Aorta (tissue), 5 donors: ENCODE measurements around the gene CCR5AS.
"Not testable (repeated sequence)": the region's sequence is repeated elsewhere in the genome, so short reads cannot be mapped to it uniquely, and the experiment has no call there.

Experiments used
- ATAC-seq: fragments of 200-7000 bp; cut with Tn5 transposase; one replicate; pipeline ENCODE4 v1.9.1; 2022; ENCODE audit warnings: moderate library complexity; ENCODE audit not compliant: low FRiP score
- DNase-seq, 2 donors: peaks; one replicate each; pipeline ENCODE4 v3.0.0-alpha.2; 2020
- H3K27ac ChIP-seq, 2 donors: one replicate each; pipeline ENCODE4 v1.5.1; 2013; ENCODE audit warnings: low read length in 2 of 2, mild to moderate bottlenecking in 2 of 2, moderate library complexity in 2 of 2, control low read depth in 1 of 2, inconsistent platforms in 1 of 2, low read depth in 1 of 2
- H3K27me3 ChIP-seq, 2 donors: one replicate each; pipeline ENCODE4 v1.6.1; 2013; ENCODE audit warnings: control low read depth in 1 of 2, low read length in 1 of 2, mild to moderate bottlenecking in 1 of 2, moderate library complexity in 1 of 2; ENCODE audit not compliant: insufficient read depth in 2 of 2, control insufficient read depth in 1 of 2
- H3K36me3 ChIP-seq, 2 donors: one replicate each; pipeline ENCODE4 v1.6.1; 2013; ENCODE audit warnings: control low read depth in 1 of 2, low read length in 1 of 2, mild to moderate bottlenecking in 1 of 2; ENCODE audit not compliant: insufficient read depth in 2 of 2, control insufficient read depth in 1 of 2
- H3K4me1 ChIP-seq, 2 donors: one replicate each; pipeline ENCODE4 v1.6.1; 2013; ENCODE audit warnings: low read length in 2 of 2, control low read depth in 1 of 2, mild to moderate bottlenecking in 1 of 2, moderate library complexity in 1 of 2; ENCODE audit not compliant: insufficient read depth in 2 of 2, control insufficient read depth in 1 of 2
- H3K4me3 ChIP-seq, 2 donors: one replicate each; pipeline ENCODE4 v1.5.1; 2013; ENCODE audit warnings: low read length in 2 of 2, control low read depth in 1 of 2, mild to moderate bottlenecking in 1 of 2
- H3K9me3 ChIP-seq: one replicate; pipeline ENCODE4 v1.6.1; 2013; ENCODE audit warnings: mild to moderate bottlenecking, low read length; ENCODE audit not compliant: control insufficient read depth
- WGBS, 2 donors: extraction: QIAGEN DNeasy Blood & Tissue Kit; methylation state at CpG; one replicate each; pipeline ENCODE4 v1.1.7; 2013; 5-methylcytosine and 5-hydroxymethylcytosine counted together
- intact Hi-C, 2 donors: fragments of 100-400 bp; cut with DNase I; formaldehyde crosslinking; loops; one replicate each; pipeline versions ENCODE4 v1.14.2 to v1.15.0; 2022
- donor health status: healthy with polysubstance abuse.
- donor health status: Bipolar disorder and iron deficiency.
- donor health status: DM: no; HTN: no; CAD: no.
- donor health status: DM: no; HTN: no; CAD: no.
- donor health status: DM: yes; HTN: yes; CAD: no.

The CCR5AS gene

GRCh38 chr3:46393011-46393410, 13.9 kb downstream of the CCR5AS start:
- DNase-seq (no peak), ATAC-seq (no peak)
- Histone ChIP-seq H3K27ac (no peak overlapping the region), H3K4me3 (no peak overlapping the region), H3K27me3 (peaks cover 0 to 2% of the 10 kb centered on the region in 2 donors), H3K9me3 (no peaks in the 10 kb centered on the region), H3K4me1 (no peaks in the 10 kb centered on the region), H3K36me3 (no peaks in the 10 kb centered on the region)
- intact Hi-C loops = no loop called here
- 82 to 83% methylated on average over 2 of the region's 2 CpGs for WGBS, 2 donors

DNA sequence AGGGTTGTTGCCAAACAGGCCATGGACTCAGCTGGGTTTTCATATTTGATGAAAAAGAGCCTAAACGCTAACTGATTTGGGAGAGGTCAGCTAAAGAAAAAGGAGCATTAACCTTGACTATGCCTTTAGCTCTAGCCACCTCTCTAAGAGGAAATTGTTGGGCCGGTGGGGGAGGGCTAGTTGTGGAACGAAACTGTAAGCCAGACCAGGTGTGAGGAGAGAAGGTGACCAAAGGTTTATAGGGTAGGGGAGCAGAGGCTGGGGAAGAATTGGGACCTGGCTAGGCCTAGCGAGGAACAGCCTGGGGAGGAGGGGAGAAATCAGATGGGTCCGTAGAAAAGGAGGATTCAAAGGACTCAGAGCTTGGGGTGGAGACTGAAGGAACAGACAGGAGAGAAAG, 15.3 kb downstream of the CCR5AS start:
- H3K27me3 ChIP-seq, H3K4me1 ChIP-seq, DNase-seq, intact Hi-C loops, H3K4me3 ChIP-seq, ATAC-seq, H3K27ac ChIP-seq, H3K9me3 ChIP-seq, H3K36me3 ChIP-seq: not testable (repeated sequence)
- 88 to 91% methylated on average over 5 of the region's 5 CpGs for WGBS, 2 donors

- intact Hi-C loops = no loop called here
- Histone ChIP-seq H3K36me3 (no peaks in the 10 kb centered on the region), H3K9me3 (peaks cover 3% of the 10 kb centered on the region), H3K4me1 (no peaks in the 10 kb centered on the region), H3K27ac (no peak overlapping the region), H3K4me3 (no peak overlapping the region), H3K27me3 (peaks cover 0 to 3% of the 10 kb centered on the region in 2 donors)
- ATAC-seq (no peak), DNase-seq (no peak)
- WGBS, 2 donors = 77 to 80% methylated on average over 6 of the region's 6 CpGs
These were observed 17.6 kb downstream of the CCR5AS start for GRCh38 chr3:46389306-46389705.

DNA sequence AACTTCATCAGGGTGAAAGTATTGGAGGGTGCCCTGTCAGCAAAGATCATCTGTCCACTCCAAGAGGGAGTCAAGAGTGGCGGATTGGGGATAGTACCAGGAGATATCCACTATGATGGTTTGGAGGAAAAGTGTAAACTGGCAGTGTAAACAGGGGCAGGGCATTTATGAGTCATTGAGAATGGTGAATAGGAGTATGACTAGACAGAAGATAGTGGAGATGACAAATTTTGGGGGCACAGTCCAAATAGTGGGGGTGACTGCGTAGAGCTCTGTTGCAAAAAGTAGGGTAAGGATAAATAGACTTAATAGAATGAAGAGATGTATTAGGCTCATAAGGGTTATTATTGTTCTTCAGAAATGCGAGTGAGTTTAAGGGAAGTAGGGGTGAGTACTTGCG, 18.0 kb downstream of the CCR5AS start:
- H3K9me3 ChIP-seq, ATAC-seq, H3K36me3 ChIP-seq, intact Hi-C loops, H3K27ac ChIP-seq, H3K4me3 ChIP-seq, H3K4me1 ChIP-seq, DNase-seq, H3K27me3 ChIP-seq: not testable (repeated sequence)
- WGBS, 2 donors = 90 to 93% methylated on average over 4 of the region's 4 CpGs

GRCh38 chr3:46386205-46386604, 20.7 kb downstream of the CCR5AS start:
- WGBS, 2 donors = 58 to 67% methylated on average over 4 of the region's 4 CpGs
- ATAC-seq = no peak
- H3K9me3 ChIP-seq = peaks cover 3% of the 10 kb centered on the region
- no peak overlapping the region for H3K27ac ChIP-seq
- H3K36me3 ChIP-seq = no peaks in the 10 kb centered on the region
- no peaks in the 10 kb centered on the region for H3K4me1 ChIP-seq
- peaks cover 0 to 3% of the 10 kb centered on the region in 2 donors for H3K27me3 ChIP-seq
- DNase-seq = no peak
- intact Hi-C loops = no loop called here
- no peak overlapping the region for H3K4me3 ChIP-seq

- ATAC-seq (no peak), DNase-seq (no peak)
- H3K27me3 ChIP-seq = peaks cover 0 to 2% of the 10 kb centered on the region in 2 donors
- H3K4me1 ChIP-seq = no peaks in the 10 kb centered on the region
- 66 to 73% methylated on average over 5 of the region's 5 CpGs for WGBS, 2 donors
- intact Hi-C loops = no loop called here
- H3K27ac ChIP-seq = no peak overlapping the region
- no peak overlapping the region for H3K4me3 ChIP-seq
- peaks cover 3% of the 10 kb centered on the region for H3K9me3 ChIP-seq
- no peaks in the 10 kb centered on the region for H3K36me3 ChIP-seq
These were observed 22.9 kb downstream of the CCR5AS start for GRCh38 chr3:46383951-46384330.

- H3K36me3 ChIP-seq = no peaks in the 10 kb centered on the region
- DNase-seq = no peak
- H3K27me3 ChIP-seq = peaks cover 0 to 2% of the 10 kb centered on the region in 2 donors
- no peak overlapping the region for H3K27ac ChIP-seq
- H3K4me1 ChIP-seq = no peaks in the 10 kb centered on the region
- intact Hi-C loops = no loop called here
- ATAC-seq = no peak
- 70 to 76% methylated on average over 6 of the region's 6 CpGs for WGBS, 2 donors
- no peak overlapping the region for H3K4me3 ChIP-seq
- H3K9me3 ChIP-seq = peaks cover 3% of the 10 kb centered on the region
These were observed 23.5 kb downstream of the CCR5AS start for GRCh38 chr3:46383211-46383950.

DNA sequence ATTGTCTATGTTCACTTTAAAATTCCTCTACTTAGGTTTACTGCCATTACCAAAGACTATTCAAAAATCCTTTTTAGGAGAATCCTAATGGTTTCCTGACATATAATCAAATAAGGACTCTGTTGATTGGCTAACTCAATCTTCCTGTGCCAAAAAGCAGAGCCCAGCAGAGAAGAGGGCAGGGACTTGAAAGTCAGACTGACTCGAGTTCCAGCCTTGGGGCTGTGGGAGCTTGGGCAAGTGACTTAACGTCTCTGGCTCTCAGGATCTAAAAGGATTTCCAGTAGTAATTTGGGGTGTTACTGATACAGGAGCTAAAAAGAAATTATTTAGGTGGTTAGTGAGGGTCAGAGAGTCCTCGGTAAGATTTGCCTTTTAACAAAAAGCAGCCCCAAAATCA, 25.2 kb downstream of the CCR5AS start:
- DNase-seq = no peak
- Histone ChIP-seq H3K4me1 (no peaks in the 10 kb centered on the region), H3K27ac (no peak overlapping the region), H3K4me3 (no peak overlapping the region), H3K9me3 (no peaks in the 10 kb centered on the region), H3K27me3 (no peaks in the 10 kb centered on the region), H3K36me3 (no peaks in the 10 kb centered on the region)
- intact Hi-C loops = no loop called here
- 50 to 52% methylated on average over 3 of the region's 3 CpGs for WGBS, 2 donors
- ATAC-seq = no peak

DNA sequence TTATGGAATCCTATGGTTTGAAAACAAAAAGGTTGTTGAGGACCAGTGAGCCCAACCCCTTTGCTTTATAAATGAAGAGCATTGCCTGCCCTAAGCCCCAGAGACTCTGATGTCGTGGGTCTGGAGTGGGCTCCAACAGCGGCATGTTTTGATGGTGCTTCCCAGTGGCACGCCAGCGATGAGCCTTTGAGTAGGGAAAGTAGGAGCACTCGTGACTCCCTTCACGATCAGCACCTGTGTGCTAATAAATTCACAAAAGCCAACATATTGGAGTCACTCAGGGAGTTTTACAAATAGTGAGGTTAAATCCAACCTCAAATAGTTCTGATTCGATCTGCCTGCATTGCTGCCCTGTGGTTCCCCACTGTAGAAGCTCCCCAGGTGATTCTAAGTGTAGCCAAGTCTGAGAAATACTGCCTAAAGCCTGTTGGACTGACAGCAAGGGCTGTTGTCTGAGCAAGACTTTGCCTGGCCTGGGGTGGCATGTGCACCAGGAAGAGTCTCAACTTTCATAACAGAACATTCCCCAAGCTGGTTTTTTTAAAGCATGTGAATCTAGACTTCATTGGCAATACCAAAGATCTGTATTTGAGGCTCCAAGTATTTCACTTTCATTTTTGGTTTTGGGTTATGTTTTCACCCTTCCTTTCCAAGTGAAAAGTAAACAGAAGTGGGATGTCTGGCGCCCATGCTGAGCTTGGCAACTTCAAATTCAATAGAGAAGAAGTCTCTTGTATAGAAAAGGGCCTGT, 26.2 kb downstream of the CCR5AS start:
- H3K27ac ChIP-seq = no peak overlapping the region
- no peaks in the 10 kb centered on the region for H3K27me3 ChIP-seq
- H3K4me3 ChIP-seq = no peak overlapping the region
- H3K4me1 ChIP-seq = no peaks in the 10 kb centered on the region
- DNase-seq (no peak), ATAC-seq (no peak)
- H3K36me3 ChIP-seq = no peaks in the 10 kb centered on the region
- intact Hi-C loops = no loop called here
- H3K9me3 ChIP-seq = no peaks in the 10 kb centered on the region
- 75 to 80% methylated on average over 8 of the region's 8 CpGs for WGBS, 2 donors
